Pancreas (tissue), 10 donors: ENCODE results near the gene PRR29. TPM values are rescaled to one million over a fixed set of nuclear protein-coding genes. Genes with fewer than 3 reads are reported as not detected.
"Not testable (repeated sequence)": the region's sequence is repeated elsewhere in the genome, so short reads cannot be mapped to it uniquely, and the experiment has no call there.

Experiments
- ATAC-seq, 4 donors: fragments of 200-7000 bp; cut with Tn5 transposase; one replicate each; pipeline versions ENCODE4 v1.8.0 to v1.9.1; 2020; ENCODE audit warnings: mild to moderate bottlenecking in 4 of 4, moderate library complexity in 4 of 4
- DNase-seq, 6 donors: peaks; one replicate each; pipeline ENCODE4 v3.0.0-alpha.2; 2020
- FAIRE-seq: peaks from 2 replicates; lab custom pipeline; 2012; peaks lifted over from hg19 to GRCh38; lab: Jason Lieb, UNC
- H3K27ac ChIP-seq, 4 donors: fragments of 200-600 bp; sonication (generic); 1 replicate in 3 of 4; 2 replicates in 1 of 4; pipeline versions ENCODE4 v1.5.0 to v1.8.0; 2020
- H3K27me3 ChIP-seq, 4 donors: fragments of 200-600 bp; one replicate each; pipeline ENCODE4 v1.8.0; 2021
- H3K36me3 ChIP-seq, 3 donors: fragments of 200-600 bp; sonication (generic) in 1 of 3; one replicate each; pipeline versions ENCODE4 v1.5.0 to v1.8.0; 2020 to 2021
- H3K4me1 ChIP-seq, 3 donors: fragments of 200-600 bp; one replicate each; pipeline ENCODE4 v1.8.0; 2021
- H3K4me3 ChIP-seq, 4 donors: fragments of 200-600 bp; sonication (generic) in 2 of 4; one replicate each; pipeline versions ENCODE4 v1.5.0 to v1.8.0; 2020 to 2021
- H3K9me3 ChIP-seq, 4 donors: fragments of 200-600 bp; one replicate each; pipeline ENCODE4 v1.8.0; 2021
- WGBS, 2 donors: extraction: QIAGEN DNeasy Blood & Tissue Kit; methylation state at CpG; one replicate each; pipeline ENCODE4 v1.1.7; 2013; 5-methylcytosine and 5-hydroxymethylcytosine counted together
- intact Hi-C, 3 donors: fragments of 100-400 bp; cut with DNase I; formaldehyde crosslinking; loops; one replicate each; pipeline versions ENCODE4 v1.11.1 to v1.14.2; 2022
- polyA plus RNA-seq, 2 donors: library from polyadenylated mRNA; stranded (reverse); fragments of 200-250 nt; gene quantifications; one replicate each; pipeline ENCODE4 v1.2.3, GENCODE V29; 2013
- total RNA-seq, 6 donors: library from RNA; stranded (reverse); fragmentation: NEBNext Ultra II Directional in 4 of 6; extraction: Animal tissue kit (Norgen Biotek cat#: 25700) in 4 of 6; gene quantifications; one replicate each; pipeline versions ENCODE4 v1.2.1 to v1.2.4, GENCODE V29; 2021 to 2023
- TF ChIP-seq, protein P1 (sequence below), 4 donors: fragments of 200-600 bp; sonication (generic) in 3 of 4; IDR thresholded peaks; one replicate each; pipeline versions ENCODE4 v1.5.0 to v1.8.0; 2021; ENCODE audit warnings: antibody characterized with exemption in 4 of 4
- donor health status: healthy with polysubstance abuse.
- donor health status: DM: no; HTN: no; CAD: no; lungs with moderate emphysema.
- donor health status: DM: no; HTN: no; CAD: no.
- donor health status: control.
- donor health status: control.
- donor health status: Bipolar disorder and iron deficiency.
- donor health status: DM: yes; HTN: yes; CAD: no.
- donor health status: DM: no; HTN: no; CAD: no.
- donor health status: DM: no; HTN: no; CAD: no.
- donor health status: DM: yes; HTN: yes; CAD: no.

The PRR29 gene
- total and polyA plus RNA-seq, 8 donors: 0.14 to 0.46 (median 0.22) TPM; not detected in 2

DNA sequence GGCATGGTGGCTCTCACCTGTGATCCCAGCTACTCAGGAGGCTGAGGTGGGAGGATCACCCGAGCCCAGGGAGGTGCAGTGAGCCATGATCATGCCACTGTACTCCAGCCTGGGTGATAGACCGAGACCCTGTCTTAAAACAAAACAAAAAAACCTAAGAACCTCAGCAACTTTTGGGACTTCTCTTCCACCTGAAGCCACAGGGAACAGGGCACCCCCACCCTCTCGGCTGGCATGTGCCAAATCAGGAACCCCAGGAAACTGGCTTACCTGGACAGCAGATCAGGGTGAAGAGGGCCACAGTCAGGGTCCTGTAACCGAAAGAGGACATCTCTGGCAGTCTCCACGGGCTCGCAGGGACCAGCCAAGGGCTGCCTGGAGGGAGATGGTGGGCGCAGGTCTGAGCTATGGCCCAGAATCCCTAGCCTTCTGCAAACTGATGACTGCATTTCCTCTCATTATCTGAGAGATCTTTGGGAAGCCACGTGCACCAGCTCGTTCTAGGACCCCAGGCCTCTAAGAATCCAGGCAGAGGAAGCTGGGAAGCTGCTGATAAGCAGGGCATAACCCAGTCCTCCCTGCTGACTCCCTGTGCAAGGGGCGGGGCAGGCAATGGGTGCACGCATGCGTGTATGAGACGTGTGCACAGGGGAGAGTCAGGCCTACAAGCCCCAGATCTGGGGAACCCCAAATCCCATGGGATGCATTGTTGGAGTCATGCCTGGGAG, 8.4 kb downstream of the PRR29 start:
- TF ChIP-seq, protein P1, sequence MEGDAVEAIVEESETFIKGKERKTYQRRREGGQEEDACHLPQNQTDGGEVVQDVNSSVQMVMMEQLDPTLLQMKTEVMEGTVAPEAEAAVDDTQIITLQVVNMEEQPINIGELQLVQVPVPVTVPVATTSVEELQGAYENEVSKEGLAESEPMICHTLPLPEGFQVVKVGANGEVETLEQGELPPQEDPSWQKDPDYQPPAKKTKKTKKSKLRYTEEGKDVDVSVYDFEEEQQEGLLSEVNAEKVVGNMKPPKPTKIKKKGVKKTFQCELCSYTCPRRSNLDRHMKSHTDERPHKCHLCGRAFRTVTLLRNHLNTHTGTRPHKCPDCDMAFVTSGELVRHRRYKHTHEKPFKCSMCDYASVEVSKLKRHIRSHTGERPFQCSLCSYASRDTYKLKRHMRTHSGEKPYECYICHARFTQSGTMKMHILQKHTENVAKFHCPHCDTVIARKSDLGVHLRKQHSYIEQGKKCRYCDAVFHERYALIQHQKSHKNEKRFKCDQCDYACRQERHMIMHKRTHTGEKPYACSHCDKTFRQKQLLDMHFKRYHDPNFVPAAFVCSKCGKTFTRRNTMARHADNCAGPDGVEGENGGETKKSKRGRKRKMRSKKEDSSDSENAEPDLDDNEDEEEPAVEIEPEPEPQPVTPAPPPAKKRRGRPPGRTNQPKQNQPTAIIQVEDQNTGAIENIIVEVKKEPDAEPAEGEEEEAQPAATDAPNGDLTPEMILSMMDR (IDR thresholded peaks at IDR 0.05): no peak
- peak in 2 of 4 donors; percentile 10 to 29 for ATAC-seq
- intact Hi-C loops: no loop called here
- H3K4me3 ChIP-seq: no peak overlapping the region
- 83 to 87% methylated on average over 13 of the region's 13 CpGs for WGBS, 2 donors
- H3K27ac ChIP-seq: no peak overlapping the region
- FAIRE-seq: no peak
- H3K27me3 ChIP-seq: no peaks in the 10 kb centered on the region
- H3K9me3 ChIP-seq: no peaks in the 10 kb centered on the region
- H3K36me3 ChIP-seq: no peaks in the 10 kb centered on the region
- H3K4me1 ChIP-seq: no peaks in the 10 kb centered on the region
- peak in 2 of 6 donors; percentile 14 to 21 for DNase-seq

DNA sequence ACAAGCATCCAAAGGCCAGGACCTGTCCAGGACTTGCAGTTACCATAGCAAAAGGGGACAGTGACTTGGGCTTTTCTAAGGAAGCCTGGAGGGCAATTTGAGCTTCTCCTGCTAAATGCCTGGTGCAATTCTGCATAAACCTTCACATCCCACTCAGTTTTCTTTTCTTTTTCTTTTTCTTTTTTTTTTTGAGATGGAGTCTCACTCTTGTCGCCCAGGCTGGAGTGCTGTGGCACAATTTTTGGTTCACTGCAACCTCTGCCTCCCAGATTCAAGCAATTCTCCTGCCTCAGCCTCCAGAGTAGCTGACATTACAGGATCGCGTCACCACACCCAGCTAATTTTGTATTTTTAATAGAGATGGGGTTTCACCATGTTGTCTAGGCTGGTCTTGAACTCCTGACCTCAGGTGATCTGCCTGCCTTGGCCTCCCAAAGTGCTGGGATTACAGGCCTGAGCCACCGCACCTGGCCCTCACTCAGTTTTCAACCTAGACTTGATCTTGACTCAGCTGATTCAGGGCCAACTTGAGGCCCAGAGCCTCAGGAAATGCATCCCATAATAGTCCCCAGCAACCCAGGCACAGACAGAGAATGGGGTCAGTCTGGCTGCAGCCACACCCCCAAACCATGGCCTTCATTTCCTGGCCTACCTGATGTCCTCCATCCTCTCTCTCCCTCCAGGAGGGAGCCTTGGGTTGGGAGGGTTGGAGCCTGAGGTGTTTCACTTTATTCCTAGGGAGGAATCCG, 9.1 kb downstream of the PRR29 start:
- ATAC-seq, H3K4me3 ChIP-seq, H3K4me1 ChIP-seq, H3K36me3 ChIP-seq, H3K27ac ChIP-seq, FAIRE-seq, intact Hi-C loops, H3K27me3 ChIP-seq, H3K9me3 ChIP-seq: not testable (repeated sequence)
- 91 to 94% methylated on average over 5 of the region's 5 CpGs for WGBS, 2 donors
- DNase-seq: peak in 1 of 6 donors; percentile 13

DNA sequence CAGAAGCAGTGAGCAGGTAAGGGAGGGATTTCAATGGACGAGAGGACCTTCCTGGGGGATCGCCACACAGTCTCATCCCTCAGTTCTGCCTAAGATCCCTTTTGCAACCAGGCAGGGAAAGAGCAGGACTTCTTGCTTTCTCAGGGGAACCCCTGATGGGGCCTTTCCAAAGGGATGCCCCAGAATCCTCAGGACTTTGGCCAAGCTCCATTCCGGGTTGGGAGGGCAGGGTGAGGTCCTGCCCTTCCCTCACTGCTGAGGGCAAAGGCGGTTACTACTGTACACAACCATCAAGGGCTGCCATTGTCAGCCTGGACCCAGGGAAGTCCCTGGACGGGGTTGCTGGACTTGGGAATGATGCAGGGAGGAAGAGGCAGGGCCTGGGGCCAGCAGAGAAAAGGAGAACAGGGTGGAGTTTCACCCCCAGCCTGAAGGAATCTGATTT, 9.7 kb downstream of the PRR29 start:
- Histone ChIP-seq H3K4me3 (no peak overlapping the region), H3K27ac (no peak overlapping the region), H3K36me3 (no peaks in the 10 kb centered on the region), H3K27me3 (no peaks in the 10 kb centered on the region), H3K4me1 (no peaks in the 10 kb centered on the region), H3K9me3 (no peaks in the 10 kb centered on the region)
- DNase-seq: peak in 2 of 6 donors; percentile 14 to 30
- peak in 1 of 4 donors; percentile 57 for ATAC-seq
- intact Hi-C loops: no loop called here
- TF ChIP-seq, protein P1 (IDR thresholded peaks at IDR 0.05): no peak
- 80 to 85% methylated on average over 5 of the region's 5 CpGs for WGBS, 2 donors
- FAIRE-seq: no peak

DNA sequence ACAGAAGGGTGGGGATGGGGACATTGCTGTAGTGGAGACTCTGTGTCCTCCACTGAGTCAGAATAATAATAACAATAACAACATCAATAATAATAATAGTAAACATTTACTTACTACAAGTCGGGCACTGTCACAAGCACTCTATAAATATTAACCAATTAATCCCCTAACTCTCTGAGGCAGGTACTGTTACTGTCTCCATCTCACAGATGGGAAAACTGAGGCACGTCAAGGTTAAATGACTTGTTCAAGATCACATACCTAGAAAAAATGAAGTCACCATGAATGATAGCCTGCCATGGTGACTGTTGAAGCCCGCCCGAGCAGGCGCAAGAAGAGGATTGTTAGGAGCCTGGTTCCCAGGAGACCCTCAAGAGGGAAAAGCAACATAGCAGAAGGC, 10.2 kb downstream of the PRR29 start:
- Histone ChIP-seq H3K36me3 (no peaks in the 10 kb centered on the region), H3K4me3 (no peak overlapping the region), H3K27ac (no peak overlapping the region), H3K9me3 (no peaks in the 10 kb centered on the region), H3K27me3 (no peaks in the 10 kb centered on the region), H3K4me1 (no peaks in the 10 kb centered on the region)
- no peak for FAIRE-seq
- TF ChIP-seq, protein P1 (IDR thresholded peaks at IDR 0.05): no peak
- WGBS, 2 donors: 74 to 76% methylated on average over 5 of the region's 5 CpGs
- DNase-seq: peak in 1 of 6 donors; percentile 9
- no peak for ATAC-seq
- intact Hi-C loops: no loop called here

DNA sequence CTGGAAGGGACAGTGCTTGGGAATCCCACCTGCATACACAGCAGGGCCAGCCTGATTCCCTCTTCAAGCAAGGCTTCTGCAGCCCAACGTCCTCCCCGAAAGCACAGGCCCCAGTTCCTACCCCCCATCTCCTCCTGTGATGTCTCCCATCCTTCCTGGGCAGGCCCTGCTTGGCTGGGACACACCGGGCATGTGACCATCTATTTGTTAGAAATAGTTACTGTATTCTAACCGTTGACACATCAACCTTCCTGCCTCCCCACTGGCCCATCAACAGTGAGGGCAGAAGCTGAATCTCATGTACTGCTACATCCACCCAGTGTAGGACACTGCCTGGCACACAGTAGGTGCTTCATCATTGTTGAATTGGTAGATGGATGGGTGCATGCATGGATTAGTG, 10.7 kb downstream of the PRR29 start:
- Histone ChIP-seq H3K27ac (no peak overlapping the region), H3K9me3 (no peaks in the 10 kb centered on the region), H3K27me3 (no peaks in the 10 kb centered on the region), H3K4me1 (peaks cover 0 to 3% (median 0%) of the 10 kb centered on the region in 3 donors), H3K4me3 (no peak overlapping the region), H3K36me3 (no peaks in the 10 kb centered on the region)
- DNase-seq (peak in 1 of 6 donors; percentile 11), ATAC-seq (no peak), FAIRE-seq (no peak)
- TF ChIP-seq, protein P1 (IDR thresholded peaks at IDR 0.05): no peak
- intact Hi-C loops: no loop called here
- WGBS, 2 donors: 81 to 85% methylated on average over 4 of the region's 4 CpGs
